ENCODE data around the gene PCED1A.

- TF ChIP-seq, protein P1, sequence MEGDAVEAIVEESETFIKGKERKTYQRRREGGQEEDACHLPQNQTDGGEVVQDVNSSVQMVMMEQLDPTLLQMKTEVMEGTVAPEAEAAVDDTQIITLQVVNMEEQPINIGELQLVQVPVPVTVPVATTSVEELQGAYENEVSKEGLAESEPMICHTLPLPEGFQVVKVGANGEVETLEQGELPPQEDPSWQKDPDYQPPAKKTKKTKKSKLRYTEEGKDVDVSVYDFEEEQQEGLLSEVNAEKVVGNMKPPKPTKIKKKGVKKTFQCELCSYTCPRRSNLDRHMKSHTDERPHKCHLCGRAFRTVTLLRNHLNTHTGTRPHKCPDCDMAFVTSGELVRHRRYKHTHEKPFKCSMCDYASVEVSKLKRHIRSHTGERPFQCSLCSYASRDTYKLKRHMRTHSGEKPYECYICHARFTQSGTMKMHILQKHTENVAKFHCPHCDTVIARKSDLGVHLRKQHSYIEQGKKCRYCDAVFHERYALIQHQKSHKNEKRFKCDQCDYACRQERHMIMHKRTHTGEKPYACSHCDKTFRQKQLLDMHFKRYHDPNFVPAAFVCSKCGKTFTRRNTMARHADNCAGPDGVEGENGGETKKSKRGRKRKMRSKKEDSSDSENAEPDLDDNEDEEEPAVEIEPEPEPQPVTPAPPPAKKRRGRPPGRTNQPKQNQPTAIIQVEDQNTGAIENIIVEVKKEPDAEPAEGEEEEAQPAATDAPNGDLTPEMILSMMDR (IDR thresholded peaks at IDR 0.05; ENCODE audit: low read length): no peak
- TF ChIP-seq EZH2 (IDR thresholded peaks at IDR 0.05; ENCODE audit: borderline replicate concordance, low read length): no peak
These were observed 25.8 kb downstream of the PCED1A start, which contains the start of gene C20orf141 for GRCh38 chr20:2814587-2815051.

Data from OCI-LY1 (cell line).